GM12878 (cell line): ENCODE data around the gene KCNAB2. TPM values are rescaled to one million over a fixed set of nuclear protein-coding genes. Genes with fewer than 3 reads are reported as not detected.
A peak's percentile ranks its signal among the peaks of the same experiment; 100 is the strongest.

Experiments
- ATAC-seq: fragments of 200-7000 bp; cut with Tn5 transposase; 3 replicates; pipeline ENCODE4 v1.9.1; 2020; ENCODE audit warnings: mild to moderate bottlenecking, moderate library complexity
- BruUV-seq: library from RNA; stranded (reverse); fragments of 400-500 nt; replicated peaks from 2 replicates; lab custom pipeline; 2021; lab: Mats Ljungman, UMichigan
- CTCF ChIA-PET: fragments of 300-600 bp; sonication (Branson Sonifier 250); formaldehyde crosslinking; extraction: SDS; loops from one replicate; lab custom pipeline; 2021; ENCODE audit warnings: inconsistent platforms; lab: Yijun Ruan, JAX
- POLR2A ChIA-PET: fragments of 350-600 bp; formaldehyde crosslinking; extraction: SDS; loops from one replicate; lab custom pipeline; 2021; ENCODE audit warnings: inconsistent platforms; lab: Charles Lee
- RAD21 ChIA-PET: fragments of 300-600 bp; sonication (Branson Sonifier 250); formaldehyde crosslinking; loops from one replicate; lab custom pipeline; 2023; ENCODE audit warnings: antibody characterized with exemption; ENCODE audit not compliant: unreplicated experiment; lab: Charles Lee
- SMC1A ChIA-PET: fragments of 300-600 bp; sonication (Branson Sonifier 250); formaldehyde crosslinking; loops from one replicate; lab custom pipeline; 2023; ENCODE audit not compliant: unreplicated experiment, uncharacterized antibody; lab: Charles Lee
- DNase-seq: peaks from one replicate; pipeline ENCODE4 v3.0.0-alpha.2; 2011; ENCODE audit warnings: low read depth, low spot score
- FAIRE-seq: peaks from 3 replicates; lab custom pipeline; 2011; peaks lifted over from hg19 to GRCh38; lab: Jason Lieb, UNC
- H2AFZ ChIP-seq: 2 replicates; pipeline ENCODE4 v1.6.0; 2011; ENCODE audit warnings: low read depth, low read length, control low read depth; ENCODE audit not compliant: control insufficient read depth
- H3K27ac ChIP-seq: 2 replicates; pipeline ENCODE4 v1.5.1; 2011; ENCODE audit warnings: control low read depth; ENCODE audit not compliant: control insufficient read depth, insufficient read depth
- H3K27me3 ChIP-seq, 2 experiments: replicated peaks in 1 of 2; 2 replicates each; pipeline versions ENCODE4 v1.6.0 to v1.6.1; 2011; ENCODE audit warnings: low read length in 1 of 2; ENCODE audit not compliant: control insufficient read depth in 2 of 2, insufficient read depth in 2 of 2
- H3K36me3 ChIP-seq, 2 experiments: 2 replicates each; pipeline ENCODE4 v1.5.1; 2011; ENCODE audit warnings: low read length in 1 of 2; ENCODE audit not compliant: control insufficient read depth in 2 of 2, insufficient read depth in 2 of 2
- H3K4me1 ChIP-seq: 2 replicates; pipeline ENCODE4 v1.6.1; 2011; ENCODE audit warnings: mild to moderate bottlenecking, low read length, moderate library complexity, mixed read lengths; ENCODE audit not compliant: control insufficient read depth, insufficient read depth
- H3K4me2 ChIP-seq: 2 replicates; pipeline ENCODE4 v1.6.0; 2011; ENCODE audit warnings: control low read depth; ENCODE audit not compliant: control insufficient read depth, insufficient read depth
- H3K4me3 ChIP-seq: fragments of 200-600 bp; sonication (generic); 2 replicates; pipeline ENCODE4 v1.5.1; 2016
- H3K79me2 ChIP-seq: 2 replicates; pipeline ENCODE4 v1.6.0; 2011; ENCODE audit warnings: low read length; ENCODE audit not compliant: control insufficient read depth, insufficient read depth
- H3K9ac ChIP-seq: 2 replicates; pipeline ENCODE4 v1.8.0; 2011; ENCODE audit warnings: low read length, control low read depth, mixed read lengths; ENCODE audit not compliant: control insufficient read depth, insufficient read depth
- H3K9me3 ChIP-seq: replicated peaks from 3 replicates; pipeline ENCODE4 v1.5.1; 2011; ENCODE audit warnings: mild to moderate bottlenecking, low read length; ENCODE audit not compliant: control insufficient read depth, insufficient read depth
- H4K20me1 ChIP-seq: 2 replicates; pipeline ENCODE4 v1.6.0; 2011; ENCODE audit not compliant: control insufficient read depth, insufficient read depth
- BHLHE40 ChIP-seq, 2 experiments: fragments of 450-650 bp in 1 of 2; IDR thresholded peaks; 2 replicates each; pipeline ENCODE4 v1.6.1; 2011 to 2017; ENCODE audit warnings: low read depth in 2 of 2, borderline replicate concordance in 1 of 2, improper control_type of control experiment in 1 of 2, low read length in 1 of 2, mild to moderate bottlenecking in 1 of 2
- CBX3 ChIP-seq: fragments of 200-600 bp; sonication (generic); IDR thresholded peaks from 2 replicates; pipeline ENCODE4 v1.6.1; 2016; ENCODE audit warnings: low read depth, borderline replicate concordance
- CTCF ChIP-seq, 3 experiments: IDR thresholded peaks in 2 of 3; conservative IDR thresholded peaks in 1 of 3; 2 replicates each; pipeline ENCODE4 v1.5.1; 2011; ENCODE audit warnings: low read depth in 3 of 3, low read length in 3 of 3, mild to moderate bottlenecking in 3 of 3, control low read depth in 2 of 3, moderate library complexity in 2 of 3, inconsistent platforms in 1 of 3, mixed read lengths in 1 of 3; ENCODE audit not compliant: control insufficient read depth in 2 of 3, insufficient read depth in 1 of 3; ENCODE audit errors: extremely low read depth in 1 of 3
- LARP7 ChIP-seq: fragments of 450-650 bp; IDR thresholded peaks from 2 replicates; pipeline ENCODE4 v1.6.1; 2017; ENCODE audit warnings: mild to moderate bottlenecking
- NFXL1 ChIP-seq: fragments of 450-650 bp; IDR thresholded peaks from 2 replicates; pipeline ENCODE4 v1.6.1; 2017; ENCODE audit warnings: antibody characterized with exemption, mild to moderate bottlenecking, borderline replicate concordance
- NFYB ChIP-seq: IDR thresholded peaks from 2 replicates; pipeline ENCODE4 v1.6.1; 2011; ENCODE audit warnings: low read depth, mild to moderate bottlenecking, low read length, improper control_type of control experiment, moderate library complexity; ENCODE audit not compliant: insufficient read depth
- PAX5 ChIP-seq: IDR thresholded peaks from 2 replicates; pipeline ENCODE4 v1.6.1; 2011; ENCODE audit warnings: low read depth, low read length, borderline replicate concordance
- POLR2AphosphoS2 ChIP-seq: IDR thresholded peaks from 2 replicates; pipeline ENCODE4 v1.6.1; 2011; ENCODE audit warnings: low read depth, mild to moderate bottlenecking, low read length, improper control_type of control experiment, moderate library complexity
- RAD21 ChIP-seq: IDR thresholded peaks from 2 replicates; pipeline ENCODE4 v1.6.1; 2011; ENCODE audit warnings: mild to moderate bottlenecking, low read depth, low read length, moderate library complexity; ENCODE audit not compliant: insufficient read depth
- RAD51 ChIP-seq: fragments of 450-650 bp; IDR thresholded peaks from 2 replicates; pipeline ENCODE4 v1.6.1; 2016; ENCODE audit warnings: moderate library complexity, mild to moderate bottlenecking, inconsistent platforms
- RB1 ChIP-seq: fragments of 450-650 bp; formaldehyde crosslinking; IDR thresholded peaks from 2 replicates; pipeline ENCODE4 v1.6.1; 2017; ENCODE audit warnings: mild to moderate bottlenecking, borderline replicate concordance
- RCOR1 ChIP-seq: conservative IDR thresholded peaks from 2 replicates; pipeline ENCODE4 v1.6.1; 2012; ENCODE audit warnings: low read depth, low read length, improper control_type of control experiment
- RFX5 ChIP-seq: IDR thresholded peaks from 2 replicates; pipeline ENCODE4 v1.6.1; 2011; ENCODE audit warnings: low read depth, low read length, improper control_type of control experiment
- SIX5 ChIP-seq: IDR thresholded peaks from 2 replicates; pipeline ENCODE4 v1.6.1; 2011; ENCODE audit warnings: mild to moderate bottlenecking, low read depth, low read length, moderate library complexity; ENCODE audit not compliant: severe bottlenecking
- SKIL ChIP-seq: fragments of 450-650 bp; IDR thresholded peaks from 2 replicates; pipeline ENCODE4 v1.6.1; 2017; ENCODE audit warnings: mild to moderate bottlenecking, low read depth, inconsistent platforms; ENCODE audit not compliant: poor library complexity, severe bottlenecking
- SP1 ChIP-seq: IDR thresholded peaks from one replicate; pipeline ENCODE4 v1.6.1; 2011; ENCODE audit warnings: low read depth, low read length
- SUZ12 ChIP-seq: fragments of 200-600 bp; sonication (generic); IDR thresholded peaks from one replicate; pipeline ENCODE4 v1.6.1; 2018; ENCODE audit warnings: antibody characterized with exemption, mild to moderate bottlenecking; ENCODE audit not compliant: unreplicated experiment
- TAF1 ChIP-seq: IDR thresholded peaks from 2 replicates; pipeline ENCODE4 v1.6.1; 2011; ENCODE audit warnings: mild to moderate bottlenecking, low read depth, low read length, borderline replicate concordance
- WGBS: methylation state at CpG from one replicate; pipeline ENCODE4 v1.1.6; 2016; ENCODE audit warnings: low lambda C conversion rate; ENCODE audit not compliant: insufficient replicate concordance, insufficient coverage; ENCODE audit errors: missing lambda C conversion rate; 5-methylcytosine and 5-hydroxymethylcytosine counted together
- in situ Hi-C: fragments of 300-500 bp; cut with MboI; formaldehyde crosslinking; loops from 9 replicates; pipeline ENCODE4 v1.14.3; 2018; ENCODE audit warnings: mixed read lengths
- intact Hi-C: fragments of 100-400 bp; cut with micrococcal nuclease; formaldehyde crosslinking; loops from one replicate; pipeline ENCODE4 v1.14.2; 2022; ENCODE audit not compliant: unreplicated experiment
- polyA plus RNA-seq, 11 experiments: library from polyadenylated mRNA; depleted of rRNA in 4 of 11; unstranded in 6 of 11; stranded (reverse) in 5 of 11; fragments of >200 nt; fragmentation: Nextera tagmentation in 4 of 11; fragmentation: Illumina TruSeq in 1 of 11; extraction: Ambion mirVana in 4 of 11; extraction: Trizol in 1 of 11; gene quantifications; 1 replicate in 1 of 11; 2 replicates in 10 of 11; pipeline versions ENCODE4 v1.2.1 to v1.2.3, GENCODE V29; 2011 to 2016; ENCODE audit warnings: inconsistent platforms in 2 of 11, missing spikeins in 2 of 11, low read depth in 1 of 11
- total RNA-seq, 4 experiments: library from RNA; depleted of rRNA in 3 of 4; stranded (reverse); fragments of >200 nt in 3 of 4; fragmentation: Illumina TruSeq in 1 of 4; extraction: Trizol in 1 of 4; gene quantifications; 2 replicates each; pipeline versions ENCODE4 v1.2.1 to v1.2.3, GENCODE V29; 2013 to 2021

KCNAB2 gene
- total and polyA plus RNA-seq, 10 of the 15 experiments (the other 5 are each of a cell fraction or from before 2014, with no cell fraction given): 2.9 to 123 (median 62.4) TPM

- FAIRE-seq (no peak), ATAC-seq (peak; percentile 57), DNase-seq (no peak)
- no TSS peak for BruUV-seq
- Histone ChIP-seq H3K27ac (no peak overlapping the region), H3K4me2 (no peak overlapping the region), H3K4me1 (peaks cover 15% of the 10 kb centered on the region), H3K79me2 (peaks cover 58% of the 10 kb centered on the region), H3K4me3 (no peak overlapping the region), H3K36me3 (peaks cover 9 to 22% of the 10 kb centered on the region in 2 experiments), H3K9ac (no peak overlapping the region), H4K20me1 (peaks cover 11% of the 10 kb centered on the region), H3K27me3 (no peaks in the 10 kb centered on the region), H2AFZ (no peak overlapping the region), H3K9me3 (no peaks in the 10 kb centered on the region)
- intact Hi-C loops (no loop called here), in situ Hi-C loops (no loop called here)
- ChIA-PET CTCF (interaction anchor here (0.6 to 1.5 kb wide), 5 partner anchors 10 to 119 kb away, joined by 3 to 6 read pairs (median 4); no protein-coding TSS in a partner anchor), POLR2A (no interaction called here), RAD21 (interaction anchor here (1.9 kb wide), 1 partner anchor 41 kb away, joined by 6 read pairs; no protein-coding TSS in a partner anchor), SMC1A (interaction anchor here (1.2 kb wide), 1 partner anchor 10 kb away, joined by 3 read pairs; no protein-coding TSS in a partner anchor)
- WGBS: 78% methylated on average over 21 of the region's 21 CpGs
- TF ChIP-seq RAD21: 0 out of 2 replicates have a peak, but pooled peaks have one; percentile 11
- TF ChIP-seq PAX5: no peak
- TF ChIP-seq RCOR1: no peak
- no peak for TF ChIP-seq POLR2AphosphoS2
- TF ChIP-seq LARP7: no peak
- TF ChIP-seq NFXL1: no peak
- TF ChIP-seq CTCF (IDR thresholded peaks at IDR 0.05 in 2 of 3, conservative IDR thresholded peaks at IDR 0.05 in 1 of 3; ENCODE audit: control insufficient read depth in 2 of 3, extremely low read depth in 1 of 3, insufficient read depth in 1 of 3, low read depth in 3 of 3, low read length in 3 of 3): peak; percentile 24 to 66 (median 51)
- no peak for TF ChIP-seq RB1
- no peak for TF ChIP-seq CBX3
- no peak for TF ChIP-seq BHLHE40 (IDR thresholded peaks at IDR 0.05; ENCODE audit: borderline replicate concordance in 1 of 2, low read depth in 2 of 2, low read length in 1 of 2)
- TF ChIP-seq RFX5: no peak
- TF ChIP-seq SUZ12: no peak
- TF ChIP-seq SKIL: no peak
- no peak for TF ChIP-seq SP1
- no peak for TF ChIP-seq TAF1
- TF ChIP-seq RAD51: no peak
- TF ChIP-seq SIX5: no peak
- TF ChIP-seq NFYB: peak; percentile 74; the same call in 1 of the 2 replicates
Measured at GRCh38 chr1:6033986-6034749, 11.5 kb upstream of the KCNAB2 start.
